CD14-positive monocyte (primary cell): ENCODE data around the gene NDUFS4. TPM values are rescaled to one million over a fixed set of nuclear protein-coding genes. Genes with fewer than 3 reads are reported as not detected.

Source experiments
- DNase-seq, 3 donors: peaks; one replicate each; pipeline ENCODE4 v3.0.0-alpha.2; 2011 to 2022
- H2AFZ ChIP-seq: 2 replicates; pipeline ENCODE4 v1.6.0; 2012; ENCODE audit warnings: mild to moderate bottlenecking, low read depth, low read length, inconsistent platforms; ENCODE audit not compliant: insufficient read depth, poor library complexity, severe bottlenecking
- H3K27ac ChIP-seq, 2 donors: 1 replicate in 1 of 2; 2 replicates in 1 of 2; pipeline ENCODE4 v1.5.1; 2012 to 2013; ENCODE audit warnings: low read length in 2 of 2, control low read depth in 1 of 2, inconsistent platforms in 1 of 2, low read depth in 1 of 2, mild to moderate bottlenecking in 1 of 2
- H3K27me3 ChIP-seq, 2 donors: one replicate each; pipeline versions ENCODE4 v1.6.0 to v1.6.1; 2011 to 2013; ENCODE audit warnings: low read length in 2 of 2; ENCODE audit not compliant: control insufficient read depth in 2 of 2, insufficient read depth in 2 of 2
- H3K36me3 ChIP-seq, 2 donors: replicated peaks in 1 of 2; 1 replicate in 1 of 2; 2 replicates in 1 of 2; pipeline versions ENCODE4 v1.5.1 to v1.6.1; 2012 to 2013; ENCODE audit warnings: low read length in 2 of 2, control low read depth in 1 of 2, inconsistent platforms in 1 of 2, mild to moderate bottlenecking in 1 of 2; ENCODE audit not compliant: insufficient read depth in 2 of 2, control insufficient read depth in 1 of 2
- H3K4me1 ChIP-seq, 2 donors: 1 replicate in 1 of 2; 2 replicates in 1 of 2; pipeline versions ENCODE4 v1.5.1 to v1.6.1; 2012 to 2013; ENCODE audit warnings: low read length in 2 of 2, control low read depth in 1 of 2, inconsistent platforms in 1 of 2, mild to moderate bottlenecking in 1 of 2, moderate library complexity in 1 of 2; ENCODE audit not compliant: insufficient read depth in 2 of 2, control insufficient read depth in 1 of 2
- H3K4me2 ChIP-seq: replicated peaks from 2 replicates; pipeline ENCODE3; 2012; ENCODE audit warnings: low read length, moderate library complexity, mild to moderate bottlenecking; ENCODE audit not compliant: poor library complexity, severe bottlenecking; ENCODE audit errors: extremely low read depth
- H3K4me3 ChIP-seq, 3 experiments: fragments of 200-600 bp in 1 of 3; sonication (generic) in 1 of 3; replicated peaks in 1 of 3; 1 replicate in 2 of 3; 2 replicates in 1 of 3; pipeline ENCODE4 v1.5.1; 2011 to 2013; ENCODE audit warnings: low read length in 3 of 3, mild to moderate bottlenecking in 3 of 3, control low read depth in 2 of 3, low read depth in 2 of 3, inconsistent platforms in 1 of 3, moderate library complexity in 1 of 3
- H3K79me2 ChIP-seq: 2 replicates; pipeline ENCODE4 v1.6.0; 2012; ENCODE audit warnings: mild to moderate bottlenecking, control low read depth, inconsistent platforms, low read length, moderate library complexity; ENCODE audit not compliant: insufficient read depth
- H3K9ac ChIP-seq: 2 replicates; pipeline ENCODE4 v1.6.0; 2017; ENCODE audit warnings: low read length, mild to moderate bottlenecking; ENCODE audit not compliant: insufficient read depth, poor library complexity, severe bottlenecking
- H3K9me3 ChIP-seq, 2 donors: replicated peaks in 1 of 2; 1 replicate in 1 of 2; 2 replicates in 1 of 2; pipeline versions ENCODE4 v1.5.1 to v1.6.1; 2012 to 2013; ENCODE audit warnings: low read length in 2 of 2, control low read depth in 1 of 2; ENCODE audit not compliant: control insufficient read depth in 1 of 2, insufficient read depth in 1 of 2
- H4K20me1 ChIP-seq: 2 replicates; pipeline ENCODE4 v1.6.0; 2012; ENCODE audit warnings: mild to moderate bottlenecking, low read length, control low read depth, moderate library complexity; ENCODE audit not compliant: insufficient read depth
- H3K27ac Mint-ChIP-seq, 7 donors: one replicate each; pipeline ENCODE4 v1.8.0; 2020; ENCODE audit warnings: mild to moderate bottlenecking in 7 of 7, mixed read lengths in 7 of 7, moderate library complexity in 6 of 7, inconsistent platforms in 2 of 7
- H3K27me3 Mint-ChIP-seq, 3 donors: one replicate each; pipeline ENCODE4 v1.8.0; 2021 to 2022; ENCODE audit warnings: low read depth in 3 of 3, mild to moderate bottlenecking in 3 of 3, mixed read lengths in 3 of 3, moderate library complexity in 3 of 3, inconsistent platforms in 1 of 3
- H3K36me3 Mint-ChIP-seq, 2 donors: one replicate each; pipeline ENCODE4 v1.8.0; 2020; ENCODE audit warnings: mixed read lengths in 2 of 2, inconsistent platforms in 1 of 2, mild to moderate bottlenecking in 1 of 2
- H3K4me1 Mint-ChIP-seq: one replicate; pipeline ENCODE4 v1.8.0; 2020; ENCODE audit warnings: mild to moderate bottlenecking, mixed read lengths
- H3K4me3 Mint-ChIP-seq, 2 donors: one replicate each; pipeline ENCODE4 v1.8.0; 2020; ENCODE audit warnings: mild to moderate bottlenecking in 2 of 2, mixed read lengths in 2 of 2, moderate library complexity in 1 of 2
- H3K9me3 Mint-ChIP-seq, 7 donors: one replicate each; pipeline ENCODE4 v1.8.0; 2020 to 2022; ENCODE audit warnings: mixed read lengths in 7 of 7, mild to moderate bottlenecking in 6 of 7, moderate library complexity in 6 of 7, inconsistent platforms in 2 of 7
- CTCF ChIP-seq: fragments of 200-600 bp; IDR thresholded peaks from one replicate; pipeline ENCODE4 v1.8.0; 2022; ENCODE audit warnings: antibody characterized with exemption, mild to moderate bottlenecking
- WGBS: methylation state at CpG from one replicate; pipeline ENCODE4 v1.1.5; 2013; ENCODE audit warnings: missing lambda C conversion rate; ENCODE audit not compliant: insufficient coverage; 5-methylcytosine and 5-hydroxymethylcytosine counted together
- intact Hi-C, 2 donors: fragments of 100-400 bp; cut with micrococcal nuclease; formaldehyde crosslinking; loops; one replicate each; pipeline versions ENCODE4 v1.15.0 to v1.15.1; 2023
- polyA plus RNA-seq, 3 donors: library from polyadenylated mRNA; depleted of rRNA in 1 of 3; unstranded in 2 of 3; stranded (reverse) in 1 of 3; fragments of 300-500 nt in 2 of 3; fragments of >200 nt in 1 of 3; fragmentation: Illumina TruSeq in 2 of 3; gene quantifications; 1 replicate in 2 of 3; 2 replicates in 1 of 3; pipeline ENCODE4 v1.2.3, GENCODE V29; 2012 to 2021

NDUFS4 gene
- polyA plus RNA-seq, 3 donors = 42.5 to 118 (median 111) TPM

- DNase-seq = no peak
- no peak overlapping the region for H3K9ac ChIP-seq
- H3K36me3 Mint-ChIP-seq = no peaks in the 10 kb centered on the region
- H3K4me1 Mint-ChIP-seq = peaks cover 5% of the 10 kb centered on the region
- H3K27ac Mint-ChIP-seq = no peak overlapping the region
- intact Hi-C loops = no loop called here
- H3K9me3 ChIP-seq = no peaks in the 10 kb centered on the region
- no peak for TF ChIP-seq CTCF
- H3K27me3 Mint-ChIP-seq = peaks cover 6 to 14% (median 11%) of the 10 kb centered on the region in 3 donors
- H2AFZ ChIP-seq = no peak overlapping the region
- no peak overlapping the region for H3K4me2 ChIP-seq
- peaks cover 2 to 8% of the 10 kb centered on the region in 2 donors for H3K27me3 ChIP-seq
- peaks cover 10% of the 10 kb centered on the region for H3K79me2 ChIP-seq
- H4K20me1 ChIP-seq = no peaks in the 10 kb centered on the region
- peaks cover 0 to 8% (median 4%) of the 10 kb centered on the region in 7 donors for H3K9me3 Mint-ChIP-seq
- H3K4me3 Mint-ChIP-seq = no peak overlapping the region
- no peak overlapping the region for H3K4me3 ChIP-seq
- H3K27ac ChIP-seq = no peak overlapping the region
- H3K36me3 ChIP-seq = no peaks in the 10 kb centered on the region
- H3K4me1 ChIP-seq = peaks cover 1 to 7% of the 10 kb centered on the region in 2 donors
Measured at GRCh38 chr5:53556001-53556400, 4.4 kb upstream of the NDUFS4 start.

GRCh38 chr5:53557386-53557785, 3.1 kb upstream of the NDUFS4 start:
- peaks cover 12 to 15% of the 10 kb centered on the region in 2 donors for H3K4me1 ChIP-seq
- no peaks in the 10 kb centered on the region for H3K36me3 ChIP-seq
- Mint-ChIP-seq H3K27me3 (peaks cover 6 to 12% (median 11%) of the 10 kb centered on the region in 3 donors), H3K4me3 (no peak overlapping the region), H3K4me1 (peaks cover 13% of the 10 kb centered on the region), H3K9me3 (peaks cover 0 to 8% (median 4%) of the 10 kb centered on the region in 7 donors), H3K27ac (no peak overlapping the region), H3K36me3 (no peaks in the 10 kb centered on the region)
- intact Hi-C loops = no loop called here
- WGBS = no CpG with 5 or more reads among the region's 2 CpGs
- no peak overlapping the region for H3K4me2 ChIP-seq
- H2AFZ ChIP-seq = no peak overlapping the region
- no peaks in the 10 kb centered on the region for H3K9me3 ChIP-seq
- H3K79me2 ChIP-seq = peaks cover 24% of the 10 kb centered on the region
- no peak overlapping the region for H3K4me3 ChIP-seq
- H4K20me1 ChIP-seq = no peaks in the 10 kb centered on the region
- no peak for DNase-seq
- no peak overlapping the region for H3K27ac ChIP-seq
- peaks cover 2 to 8% of the 10 kb centered on the region in 2 donors for H3K27me3 ChIP-seq
- no peak overlapping the region for H3K9ac ChIP-seq
- no peak for TF ChIP-seq CTCF
